MG63 (cell line): ENCODE measurements around the gene TSHZ2. TPM values are rescaled to one million over a fixed set of nuclear protein-coding genes. Genes with fewer than 3 reads are reported as not detected.
"Not testable (repeated sequence)": the region's sequence is repeated elsewhere in the genome, so short reads cannot be mapped to it uniquely, and the experiment has no call there.

ENCODE experiments used
- DNase-seq: peaks from one replicate; pipeline ENCODE4 v3.0.0-alpha.2; 2020
- H3K27me3 ChIP-seq: fragments of 250-450 bp; sonication (Bioruptor Pico); 2 replicates; pipeline ENCODE4 v1.5.1; 2020; ENCODE audit warnings: mild to moderate bottlenecking, moderate library complexity
- H3K36me3 ChIP-seq: fragments of 250-450 bp; sonication (Bioruptor Pico); 2 replicates; pipeline ENCODE4 v1.5.1; 2020; ENCODE audit warnings: mild to moderate bottlenecking, moderate library complexity
- H3K4me3 ChIP-seq: fragments of 250-450 bp; sonication (Bioruptor Pico); 2 replicates; pipeline ENCODE4 v1.5.1; 2020; ENCODE audit warnings: mild to moderate bottlenecking, moderate library complexity
- H3K9me3 ChIP-seq: fragments of 250-450 bp; sonication (Bioruptor Pico); 2 replicates; pipeline ENCODE4 v1.5.1; 2020; ENCODE audit warnings: mild to moderate bottlenecking, moderate library complexity
- total RNA-seq: library from RNA; depleted of rRNA; stranded (reverse); fragments of >200 nt; shearing (Covaris generic); gene quantifications from 2 replicates; pipeline ENCODE4 v1.2.3, GENCODE V29; 2014; ENCODE audit warnings: low replicate concordance

The TSHZ2 gene
- total RNA-seq, 1 experiment from 2014 or later: not detected

GRCh38 chr20:53413845-53414244, 441.7 kb downstream of the TSHZ2 start:
- H3K9me3 ChIP-seq, H3K27me3 ChIP-seq, H3K4me3 ChIP-seq, H3K36me3 ChIP-seq, DNase-seq: not testable (repeated sequence)

GRCh38 chr20:53419693-53420460, 447.7 kb downstream of the TSHZ2 start:
- Histone ChIP-seq H3K9me3 (no peaks in the 10 kb centered on the region), H3K4me3 (no peak overlapping the region), H3K27me3 (no peaks in the 10 kb centered on the region; the same call in 1 of the 2 replicates), H3K36me3 (no peaks in the 10 kb centered on the region)
- no peak for DNase-seq

GRCh38 chr20:53421343-53421742, 449.2 kb downstream of the TSHZ2 start:
- Histone ChIP-seq H3K4me3 (no peak overlapping the region), H3K9me3 (no peaks in the 10 kb centered on the region), H3K27me3 (no peaks in the 10 kb centered on the region; the same call in 1 of the 2 replicates), H3K36me3 (no peaks in the 10 kb centered on the region)
- no peak for DNase-seq

GRCh38 chr20:53422039-53422438, 449.9 kb downstream of the TSHZ2 start:
- DNase-seq: no peak
- Histone ChIP-seq H3K36me3 (no peaks in the 10 kb centered on the region), H3K4me3 (no peak overlapping the region), H3K9me3 (no peaks in the 10 kb centered on the region), H3K27me3 (no peaks in the 10 kb centered on the region; the same call in 1 of the 2 replicates)

GRCh38 chr20:53423587-53424146, 451.5 kb downstream of the TSHZ2 start:
- no peaks in the 10 kb centered on the region for H3K9me3 ChIP-seq
- no peak overlapping the region for H3K4me3 ChIP-seq
- H3K36me3 ChIP-seq: no peaks in the 10 kb centered on the region
- no peak for DNase-seq
- no peaks in the 10 kb centered on the region; the same call in 1 of the 2 replicates for H3K27me3 ChIP-seq

GRCh38 chr20:53425481-53425880, 453.3 kb downstream of the TSHZ2 start:
- Histone ChIP-seq H3K4me3 (no peak overlapping the region), H3K9me3 (no peaks in the 10 kb centered on the region), H3K27me3 (no peaks in the 10 kb centered on the region; the same call in 1 of the 2 replicates), H3K36me3 (no peaks in the 10 kb centered on the region)
- DNase-seq: no peak

GRCh38 chr20:53425941-53426340, 453.8 kb downstream of the TSHZ2 start:
- no peak overlapping the region for H3K4me3 ChIP-seq
- no peaks in the 10 kb centered on the region for H3K36me3 ChIP-seq
- no peak for DNase-seq
- H3K9me3 ChIP-seq: no peaks in the 10 kb centered on the region
- H3K27me3 ChIP-seq: no peaks in the 10 kb centered on the region; the same call in 1 of the 2 replicates

GRCh38 chr20:53426766-53427312, 454.7 kb downstream of the TSHZ2 start:
- Histone ChIP-seq H3K36me3 (no peaks in the 10 kb centered on the region), H3K9me3 (no peaks in the 10 kb centered on the region), H3K4me3 (no peak overlapping the region), H3K27me3 (no peaks in the 10 kb centered on the region; the same call in 1 of the 2 replicates)
- no peak for DNase-seq

GRCh38 chr20:53427951-53428350, 455.8 kb downstream of the TSHZ2 start:
- H3K27me3 ChIP-seq: peaks cover 3% of the 10 kb centered on the region; the same call in 1 of the 2 replicates
- no peaks in the 10 kb centered on the region; the same call in 1 of the 2 replicates for H3K9me3 ChIP-seq
- no peak for DNase-seq
- no peaks in the 10 kb centered on the region for H3K36me3 ChIP-seq
- no peak overlapping the region for H3K4me3 ChIP-seq

GRCh38 chr20:53428588-53428987, 456.4 kb downstream of the TSHZ2 start:
- Histone ChIP-seq H3K27me3 (0 out of 2 replicates have a peak, but pooled peaks cover 3% of the 10 kb centered on the region), H3K9me3 (no peaks in the 10 kb centered on the region; the same call in 1 of the 2 replicates), H3K4me3 (no peak overlapping the region), H3K36me3 (no peaks in the 10 kb centered on the region)
- DNase-seq: no peak

GRCh38 chr20:53428996-53429395, 456.8 kb downstream of the TSHZ2 start:
- H3K4me3 ChIP-seq: no peak overlapping the region
- no peak for DNase-seq
- no peaks in the 10 kb centered on the region for H3K36me3 ChIP-seq
- 0 out of 2 replicates have a peak, but pooled peaks cover 3% of the 10 kb centered on the region for H3K27me3 ChIP-seq
- H3K9me3 ChIP-seq: no peaks in the 10 kb centered on the region; the same call in 1 of the 2 replicates

- 0 out of 2 replicates have a peak, but pooled peaks cover 3% of the 10 kb centered on the region for H3K27me3 ChIP-seq
- H3K9me3 ChIP-seq: no peaks in the 10 kb centered on the region; the same call in 1 of the 2 replicates
- H3K4me3 ChIP-seq: no peak overlapping the region
- no peaks in the 10 kb centered on the region for H3K36me3 ChIP-seq
- DNase-seq: no peak
Measured at GRCh38 chr20:53434662-53435061, 462.5 kb downstream of the TSHZ2 start.

- not testable (repeated sequence) for H3K36me3 ChIP-seq, H3K9me3 ChIP-seq, H3K27me3 ChIP-seq, DNase-seq, H3K4me3 ChIP-seq
Measured at GRCh38 chr20:53436927-53437326, 464.8 kb downstream of the TSHZ2 start.

GRCh38 chr20:53438368-53438767, 466.2 kb downstream of the TSHZ2 start:
- DNase-seq: no peak
- H3K36me3 ChIP-seq: no peaks in the 10 kb centered on the region

GRCh38 chr20:53439046-53439445, 466.9 kb downstream of the TSHZ2 start:
- H3K36me3 ChIP-seq: no peaks in the 10 kb centered on the region

More at GRCh38 chr20:53438368-53438767, 466.2 kb downstream of the TSHZ2 start:
- no peaks in the 10 kb centered on the region for H3K27me3 ChIP-seq
- no peak overlapping the region for H3K4me3 ChIP-seq
- no peaks in the 10 kb centered on the region for H3K9me3 ChIP-seq

GRCh38 chr20:53439616-53440015, 467.5 kb downstream of the TSHZ2 start:
- H3K27me3 ChIP-seq: no peaks in the 10 kb centered on the region
- H3K4me3 ChIP-seq: no peak overlapping the region
- H3K36me3 ChIP-seq: no peaks in the 10 kb centered on the region
- no peaks in the 10 kb centered on the region for H3K9me3 ChIP-seq
- DNase-seq: no peak

More at GRCh38 chr20:53439046-53439445, 466.9 kb downstream of the TSHZ2 start:
- no peak for DNase-seq
- no peaks in the 10 kb centered on the region for H3K27me3 ChIP-seq
- H3K4me3 ChIP-seq: no peak overlapping the region
- no peaks in the 10 kb centered on the region for H3K9me3 ChIP-seq

- Histone ChIP-seq H3K36me3 (no peaks in the 10 kb centered on the region), H3K9me3 (peaks cover 7% of the 10 kb centered on the region), H3K4me3 (no peak overlapping the region), H3K27me3 (no peaks in the 10 kb centered on the region)
- DNase-seq: no peak
Measured at GRCh38 chr20:53444401-53445149, 472.4 kb downstream of the TSHZ2 start.
